HCT116 (cell line): ENCODE results near the gene FAP. TPM values are rescaled to one million over a fixed set of nuclear protein-coding genes. Genes with fewer than 3 reads are reported as not detected.

Experiments used
- ATAC-seq: fragments of 200-7000 bp; cut with Tn5 transposase; 2 replicates; pipeline ENCODE4 v1.9.1; 2020; ENCODE audit warnings: mild to moderate bottlenecking, moderate library complexity
- BruUV-seq: library from RNA; stranded (reverse); fragments of 400-500 nt; replicated peaks from 2 replicates; lab custom pipeline; 2021; lab: Mats Ljungman, UMichigan
- CTCF ChIA-PET: fragments of 300-600 bp; sonication (Branson Sonifier 250); formaldehyde crosslinking; loops from one replicate; lab custom pipeline; 2021; ENCODE audit warnings: antibody characterized with exemption; lab: Charles Lee
- POLR2A ChIA-PET: fragments of 300-600, 350-600 bp; sonication (Branson Sonifier 250); formaldehyde crosslinking; loops from one replicate; lab custom pipeline; 2021; ENCODE audit warnings: antibody characterized with exemption; lab: Charles Lee
- RAD21 ChIA-PET, 2 experiments: fragments of 300-600 bp; sonication (Branson Sonifier 250); formaldehyde crosslinking; loops; one replicate each; lab custom pipeline; 2023; ENCODE audit warnings: low total read pairs in 2 of 2; ENCODE audit not compliant: uncharacterized antibody in 2 of 2, unreplicated experiment in 2 of 2, low non-redundant PET in 1 of 2; lab: Charles Lee
- DNase-seq: peaks from one replicate; pipeline ENCODE4 v3.0.0-alpha.2; 2010; ENCODE audit warnings: low read depth, low spot score
- H2AFZ ChIP-seq: fragments of 200-600 bp; shearing (Covaris generic), sonication (generic); 2 replicates; pipeline ENCODE4 v1.6.1; 2017; ENCODE audit warnings: low read depth, mixed run types, mixed read lengths, antibody characterized with exemption, low read length; ENCODE audit not compliant: poor library complexity, severe bottlenecking
- H3K27ac ChIP-seq: 2 replicates; pipeline ENCODE4 v1.5.1; 2012; ENCODE audit warnings: low read depth, low read length
- H3K27me3 ChIP-seq: fragments of 200-600 bp; sonication (generic); 2 replicates; pipeline ENCODE4 v1.6.1; 2016; ENCODE audit warnings: mixed run types, low read length, mixed read lengths; ENCODE audit not compliant: insufficient read depth
- H3K36me3 ChIP-seq, 2 experiments: fragments of 200-500 bp in 1 of 2; fragments of 200-600 bp in 1 of 2; sonication (Bioruptor generic) in 1 of 2; sonication (generic) in 1 of 2; 2 replicates each; pipeline versions ENCODE4 v1.5.1 to v1.6.1; 2014 to 2016; ENCODE audit warnings: low read length in 2 of 2, inconsistent platforms in 1 of 2, mixed read lengths in 1 of 2, mixed run types in 1 of 2; ENCODE audit not compliant: insufficient read depth in 2 of 2, control insufficient read depth in 1 of 2
- H3K4me1 ChIP-seq, 2 experiments: fragments of 200-600 bp in 1 of 2; sonication (generic) in 1 of 2; 2 replicates each; pipeline versions ENCODE4 v1.5.1 to v1.6.1; 2012 to 2017; ENCODE audit warnings: low read length in 2 of 2, inconsistent platforms in 1 of 2, mild to moderate bottlenecking in 1 of 2, mixed read lengths in 1 of 2, mixed run types in 1 of 2, moderate library complexity in 1 of 2; ENCODE audit not compliant: insufficient read depth in 2 of 2, control insufficient read depth in 1 of 2
- H3K4me2 ChIP-seq: fragments of 200-600 bp; sonication (generic); 2 replicates; pipeline ENCODE4 v1.6.1; 2017; ENCODE audit warnings: mixed run types, low read length, mixed read lengths
- H3K4me3 ChIP-seq, 2 experiments: fragments of 200-600 bp in 1 of 2; sonication (generic) in 1 of 2; replicated peaks in 1 of 2; 2 replicates each; pipeline ENCODE4 v1.5.1; 2011 to 2016; ENCODE audit warnings: low read length in 2 of 2, control low read depth in 1 of 2, low read depth in 1 of 2, mild to moderate bottlenecking in 1 of 2, mixed read lengths in 1 of 2, mixed run types in 1 of 2
- H3K79me2 ChIP-seq: fragments of 200-600 bp; sonication (generic); 2 replicates; pipeline ENCODE4 v1.6.1; 2017; ENCODE audit warnings: mild to moderate bottlenecking, mixed run types, low read length, moderate library complexity, mixed read lengths; ENCODE audit not compliant: insufficient read depth
- H3K9ac ChIP-seq: fragments of 200-600 bp; sonication (generic); 2 replicates; pipeline ENCODE4 v1.6.1; 2016; ENCODE audit warnings: low read length, mixed read lengths
- H3K9me2 ChIP-seq: fragments of 200-600 bp; sonication (generic), shearing (Covaris generic); 2 replicates; pipeline ENCODE4 v1.6.1; 2017; ENCODE audit warnings: mixed run types, mild to moderate bottlenecking, moderate library complexity; ENCODE audit not compliant: insufficient read depth
- H3K9me3 ChIP-seq, 2 experiments: fragments of 200-500 bp in 1 of 2; fragments of 200-600 bp in 1 of 2; sonication (Bioruptor generic) in 1 of 2; sonication (generic) in 1 of 2; 2 replicates each; pipeline ENCODE4 v1.6.1; 2014 to 2017; ENCODE audit warnings: low read length in 2 of 2, mixed read lengths in 2 of 2, inconsistent platforms in 1 of 2, low read depth in 1 of 2, mild to moderate bottlenecking in 1 of 2, mixed run types in 1 of 2, moderate library complexity in 1 of 2; ENCODE audit not compliant: control insufficient read depth in 1 of 2, insufficient read depth in 1 of 2
- H4K20me1 ChIP-seq: fragments of 200-600 bp; sonication (generic), shearing (Covaris generic); 2 replicates; pipeline ENCODE4 v1.6.1; 2017; ENCODE audit warnings: mixed run types, mild to moderate bottlenecking, moderate library complexity; ENCODE audit not compliant: insufficient read depth
- ATF3 ChIP-seq: IDR thresholded peaks from 2 replicates; pipeline ENCODE4 v1.6.1; 2012
- CBX3 ChIP-seq: IDR thresholded peaks from 2 replicates; pipeline ENCODE4 v1.6.1; 2012; ENCODE audit warnings: low read depth
- CEBPB ChIP-seq: IDR thresholded peaks from 2 replicates; pipeline ENCODE4 v1.6.1; 2012; ENCODE audit warnings: low read depth
- EGR1 ChIP-seq: IDR thresholded peaks from 2 replicates; pipeline ENCODE4 v1.6.1; 2012; ENCODE audit warnings: low read depth
- JUND ChIP-seq: IDR thresholded peaks from 2 replicates; pipeline ENCODE4 v1.6.1; 2012
- POLR2A ChIP-seq: IDR thresholded peaks from 2 replicates; pipeline ENCODE4 v1.7.0; 2011; ENCODE audit warnings: borderline replicate concordance; ENCODE audit not compliant: insufficient read depth, insufficient read length; ENCODE audit errors: extremely low read depth
- POLR2AphosphoS5 ChIP-seq: IDR thresholded peaks from 2 replicates; pipeline ENCODE4 v1.6.1; 2011; ENCODE audit warnings: mild to moderate bottlenecking, low read depth, low read length, moderate library complexity
- SIN3A ChIP-seq: IDR thresholded peaks from 2 replicates; pipeline ENCODE4 v1.6.1; 2012; ENCODE audit warnings: low read depth
- intact Hi-C: fragments of 100-400 bp; cut with micrococcal nuclease; formaldehyde crosslinking; loops from 2 replicates; pipeline ENCODE4 v1.10.0; 2022
- total RNA-seq: library from RNA; stranded (reverse); gene quantifications from one replicate; pipeline ENCODE4 v1.2.1, GENCODE V29; 2021; ENCODE audit not compliant: unreplicated experiment

FAP gene
- total RNA-seq, 1 experiment from 2014 or later = not detected

- BruUV-seq = no TSS peak
- RAD21 ChIA-PET = no interaction called here
- POLR2A ChIA-PET = no interaction called here
Measured at GRCh38 chr2:162166745-162167144, 76.5 kb downstream of the FAP start.

GRCh38 chr2:162166174-162166573, 77.1 kb downstream of the FAP start:
- intact Hi-C loops = no loop called here
- BruUV-seq = no TSS peak
- Histone ChIP-seq H2AFZ (no peak overlapping the region), H3K27ac (no peak overlapping the region), H3K79me2 (no peaks in the 10 kb centered on the region), H4K20me1 (no peaks in the 10 kb centered on the region), H3K4me1 (no peaks in the 10 kb centered on the region), H3K27me3 (no peaks in the 10 kb centered on the region), H3K9ac (no peak overlapping the region), H3K9me2 (no peaks in the 10 kb centered on the region), H3K4me2 (no peak overlapping the region), H3K4me3 (no peak overlapping the region), H3K36me3 (no peaks in the 10 kb centered on the region), H3K9me3 (no peaks in the 10 kb centered on the region)
- TF ChIP-seq POLR2A = no peak
- no peak for TF ChIP-seq POLR2AphosphoS5
- TF ChIP-seq SIN3A = no peak
- no peak for TF ChIP-seq ATF3
- no peak for TF ChIP-seq EGR1
- POLR2A ChIA-PET = no interaction called here
- RAD21 ChIA-PET = no interaction called here
- CTCF ChIA-PET = interaction anchor here (1.7 kb wide), 1 partner anchor 12 kb away, joined by 3 read pairs; no protein-coding TSS in a partner anchor
- DNase-seq = no peak
- ATAC-seq = no peak

More at GRCh38 chr2:162166745-162167144, 76.5 kb downstream of the FAP start:
- DNase-seq (no peak), ATAC-seq (no peak)
- Histone ChIP-seq H3K4me2 (no peak overlapping the region), H3K9ac (no peak overlapping the region), H3K9me3 (no peaks in the 10 kb centered on the region), H3K27me3 (no peaks in the 10 kb centered on the region), H3K36me3 (no peaks in the 10 kb centered on the region), H2AFZ (no peak overlapping the region), H3K4me3 (no peak overlapping the region), H3K79me2 (no peaks in the 10 kb centered on the region), H3K4me1 (no peaks in the 10 kb centered on the region), H4K20me1 (no peaks in the 10 kb centered on the region), H3K9me2 (no peaks in the 10 kb centered on the region), H3K27ac (no peak overlapping the region)
- intact Hi-C loops = no loop called here
- TF ChIP-seq CEBPB = no peak
- TF ChIP-seq SIN3A = no peak
- TF ChIP-seq CBX3 = no peak
- no peak for TF ChIP-seq JUND
- CTCF ChIA-PET = interaction anchor here (1.7 kb wide), 1 partner anchor 13 kb away, joined by 3 read pairs; no protein-coding TSS in a partner anchor
